Hepatocyte (in vitro differentiated cells): Measurements from ENCODE around the gene BLOC1S4. TPM values are rescaled to one million over a fixed set of nuclear protein-coding genes. Genes with fewer than 3 reads are reported as not detected.

Experiments
- DNase-seq: peaks from one replicate; pipeline ENCODE4 v3.0.0-alpha.2; 2016; ENCODE audit warnings: low spot score
- H2AFZ ChIP-seq: fragments of 200-600 bp; sonication (generic); 2 replicates; pipeline ENCODE4 v1.6.0; 2016; ENCODE audit warnings: antibody characterized with exemption, mild to moderate bottlenecking
- H3K27ac ChIP-seq: fragments of 200-600 bp; sonication (generic); 2 replicates; pipeline ENCODE4 v1.5.1; 2016; ENCODE audit warnings: mild to moderate bottlenecking
- H3K27me3 ChIP-seq: fragments of 200-600 bp; sonication (generic); 2 replicates; pipeline ENCODE4 v1.6.1; 2016
- H3K36me3 ChIP-seq: fragments of 200-600 bp; sonication (generic); replicated peaks from 2 replicates; pipeline ENCODE4 v1.5.1; 2016; ENCODE audit warnings: low read depth; ENCODE audit not compliant: insufficient read depth
- H3K4me1 ChIP-seq: fragments of 200-600 bp; sonication (generic); 2 replicates; pipeline ENCODE4 v1.5.1; 2016; ENCODE audit warnings: mild to moderate bottlenecking, moderate library complexity; ENCODE audit not compliant: insufficient read depth
- H3K4me2 ChIP-seq: fragments of 200-600 bp; sonication (generic); 2 replicates; pipeline ENCODE4 v1.6.0; 2016
- H3K4me3 ChIP-seq: fragments of 200-600 bp; sonication (generic); 2 replicates; pipeline ENCODE4 v1.5.1; 2016; ENCODE audit warnings: mild to moderate bottlenecking
- H3K79me2 ChIP-seq: fragments of 200-600 bp; sonication (generic); 2 replicates; pipeline ENCODE4 v1.6.0; 2017; ENCODE audit warnings: mild to moderate bottlenecking
- H3K9me2 ChIP-seq: fragments of 200-600 bp; sonication (generic); replicated peaks from 2 replicates; pipeline ENCODE4 v1.6.0; 2017; ENCODE audit warnings: mild to moderate bottlenecking; ENCODE audit not compliant: insufficient read depth
- H3K9me3 ChIP-seq: fragments of 200-600 bp; sonication (generic); 2 replicates; pipeline ENCODE4 v1.5.1; 2016; ENCODE audit warnings: low read depth, mild to moderate bottlenecking
- H4K20me1 ChIP-seq: fragments of 200-600 bp; sonication (generic); 2 replicates; pipeline ENCODE4 v1.6.0; 2016; ENCODE audit warnings: mild to moderate bottlenecking; ENCODE audit not compliant: insufficient read depth, poor library complexity, severe bottlenecking
- CTCF ChIP-seq: fragments of 200-600 bp; sonication (generic); IDR thresholded peaks from 2 replicates; pipeline ENCODE4 v1.5.1; 2016; ENCODE audit warnings: antibody characterized with exemption, mild to moderate bottlenecking; ENCODE audit not compliant: poor library complexity
- EZH2 ChIP-seq: fragments of 200-600 bp; sonication (generic); IDR thresholded peaks from 2 replicates; pipeline ENCODE4 v1.6.1; 2016; ENCODE audit warnings: antibody characterized with exemption, mild to moderate bottlenecking, borderline replicate concordance
- EZH2phosphoT487 ChIP-seq: fragments of 200-600 bp; sonication (generic); IDR thresholded peaks from one replicate; pipeline ENCODE4 v1.6.1; 2018; ENCODE audit warnings: antibody characterized with exemption, mild to moderate bottlenecking, low read depth, moderate library complexity; ENCODE audit not compliant: unreplicated experiment, severe bottlenecking
- WGBS: methylation state at CpG from one replicate; pipeline ENCODE4 v1.1.6; 2016; ENCODE audit warnings: low lambda C conversion rate; ENCODE audit errors: missing lambda C conversion rate; 5-methylcytosine and 5-hydroxymethylcytosine counted together
- polyA plus RNA-seq: library from polyadenylated mRNA; unstranded; fragments of >200 nt; fragmentation: Nextera tagmentation; extraction: Ambion mirVana; gene quantifications from 2 replicates; pipeline ENCODE4 v1.2.1, GENCODE V29; 2016
- total RNA-seq: library from RNA; depleted of rRNA; stranded (reverse); fragments of >200 nt; gene quantifications from 2 replicates; pipeline ENCODE4 v1.2.3, GENCODE V29; 2014

The BLOC1S4 gene
- total and polyA plus RNA-seq, 2 experiments from 2014 or later: 33.3 to 60.0 TPM

GRCh38 chr4:6758728-6759127 lies 42.8 kb downstream of the BLOC1S4 start:
- H3K27me3 ChIP-seq: no peaks in the 10 kb centered on the region
- H3K36me3 ChIP-seq: no peaks in the 10 kb centered on the region
- TF ChIP-seq EZH2: no peak
- TF ChIP-seq CTCF: no peak
- no peak for TF ChIP-seq EZH2phosphoT487
- H3K9me2 ChIP-seq: no peaks in the 10 kb centered on the region
- H3K4me3 ChIP-seq: no peak overlapping the region
- H2AFZ ChIP-seq: no peak overlapping the region
- H3K4me2 ChIP-seq: no peak overlapping the region
- H4K20me1 ChIP-seq: no peaks in the 10 kb centered on the region
- H3K9me3 ChIP-seq: no peaks in the 10 kb centered on the region
- H3K4me1 ChIP-seq: peaks cover 11% of the 10 kb centered on the region
- no peaks in the 10 kb centered on the region for H3K79me2 ChIP-seq
- H3K27ac ChIP-seq: peak overlapping the region; percentile 48
- WGBS: 52% methylated on average over 4 of the region's 4 CpGs
- DNase-seq: peak; percentile 15

DNA sequence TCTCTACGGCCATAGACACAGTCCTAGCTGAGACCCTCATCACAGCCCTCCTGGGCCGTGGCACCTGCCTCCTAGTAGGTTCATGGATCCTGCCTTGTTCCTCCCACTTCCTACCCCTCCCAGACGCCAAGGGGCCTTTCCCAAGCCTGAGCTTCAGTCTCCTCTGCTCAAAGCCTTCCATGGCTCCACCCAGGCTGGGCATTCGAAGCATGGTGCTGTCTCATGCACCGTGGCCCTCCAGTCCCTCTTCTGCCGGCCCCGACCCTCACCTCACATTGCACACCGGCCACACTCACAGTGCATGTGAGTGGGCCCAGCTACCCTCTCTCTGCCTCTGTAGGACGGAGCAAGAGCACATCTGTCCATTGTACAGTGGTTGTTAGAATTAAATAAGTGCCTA lies 44.9 kb downstream of the BLOC1S4 start:
- 97% methylated on average over 9 of the region's 9 CpGs for WGBS
- Histone ChIP-seq H3K4me1 (peaks cover 11% of the 10 kb centered on the region), H3K4me3 (no peak overlapping the region), H3K9me3 (no peaks in the 10 kb centered on the region), H4K20me1 (no peaks in the 10 kb centered on the region), H3K27ac (no peak overlapping the region), H3K79me2 (no peaks in the 10 kb centered on the region), H3K27me3 (no peaks in the 10 kb centered on the region), H3K9me2 (no peaks in the 10 kb centered on the region), H2AFZ (no peak overlapping the region), H3K36me3 (no peaks in the 10 kb centered on the region), H3K4me2 (no peak overlapping the region)
- TF ChIP-seq EZH2: no peak
- no peak for TF ChIP-seq CTCF
- no peak for TF ChIP-seq EZH2phosphoT487
- DNase-seq: no peak

DNA sequence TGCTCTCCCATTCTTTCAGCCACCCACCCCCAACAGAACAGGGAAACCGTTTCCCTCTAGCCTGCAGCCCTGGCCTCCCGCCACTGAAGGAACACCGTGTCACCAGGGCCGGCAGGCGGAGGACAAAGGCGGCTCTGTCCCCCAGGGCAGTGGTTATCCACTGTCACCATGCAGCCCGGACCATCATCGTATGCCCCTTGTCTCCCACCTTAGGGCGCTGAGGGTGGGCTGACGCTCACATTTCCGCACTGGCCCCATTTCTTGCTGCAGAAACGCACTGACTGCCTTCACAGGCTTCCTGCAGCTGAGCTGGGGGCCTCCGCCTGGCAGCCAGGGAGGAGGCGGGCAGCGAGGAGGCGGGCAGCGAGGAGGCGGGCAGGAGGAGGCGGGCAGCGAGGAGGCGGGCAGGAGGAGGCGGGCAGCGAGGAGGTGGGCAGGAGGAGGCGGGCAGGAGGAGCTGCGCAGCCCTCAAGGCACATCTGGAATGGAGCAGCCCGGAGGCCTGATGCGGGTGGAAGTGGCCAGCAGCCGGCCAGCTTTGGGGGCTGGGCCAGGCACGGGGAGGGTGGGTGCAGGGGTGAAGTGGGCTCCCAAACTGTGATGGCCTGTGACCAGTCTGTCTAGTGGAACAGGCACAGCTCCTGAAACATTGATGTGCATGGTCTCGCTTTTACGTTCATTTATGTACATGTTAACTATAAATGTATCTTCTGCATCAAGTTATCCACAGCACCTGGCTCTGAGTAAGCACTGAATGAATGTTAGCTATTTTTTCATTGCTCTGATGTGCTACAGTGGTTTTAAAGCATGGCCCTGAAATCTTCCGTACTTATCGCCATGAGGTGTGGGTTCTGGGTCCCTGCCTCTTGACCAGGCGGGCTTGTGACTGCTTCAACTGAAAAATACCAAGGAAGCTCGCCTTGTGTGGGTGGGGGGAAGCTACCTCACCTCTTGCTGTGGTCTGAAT lies 46.0 kb downstream of the BLOC1S4 start:
- H3K4me1 ChIP-seq: peaks cover 11% of the 10 kb centered on the region
- no peak overlapping the region for H3K4me3 ChIP-seq
- H3K36me3 ChIP-seq: no peaks in the 10 kb centered on the region
- WGBS: 77% methylated on average over 34 of the region's 35 CpGs
- no peaks in the 10 kb centered on the region for H3K79me2 ChIP-seq
- TF ChIP-seq EZH2 (no peak), EZH2phosphoT487 (no peak), CTCF (no peak)
- H3K27ac ChIP-seq: no peak overlapping the region
- H2AFZ ChIP-seq: no peak overlapping the region
- no peaks in the 10 kb centered on the region for H3K9me3 ChIP-seq
- H3K9me2 ChIP-seq: no peaks in the 10 kb centered on the region
- H4K20me1 ChIP-seq: no peaks in the 10 kb centered on the region
- no peak for DNase-seq
- no peaks in the 10 kb centered on the region for H3K27me3 ChIP-seq
- H3K4me2 ChIP-seq: no peak overlapping the region
